ENCODE data around the gene DGKG.

Gene DGKG

DNA sequence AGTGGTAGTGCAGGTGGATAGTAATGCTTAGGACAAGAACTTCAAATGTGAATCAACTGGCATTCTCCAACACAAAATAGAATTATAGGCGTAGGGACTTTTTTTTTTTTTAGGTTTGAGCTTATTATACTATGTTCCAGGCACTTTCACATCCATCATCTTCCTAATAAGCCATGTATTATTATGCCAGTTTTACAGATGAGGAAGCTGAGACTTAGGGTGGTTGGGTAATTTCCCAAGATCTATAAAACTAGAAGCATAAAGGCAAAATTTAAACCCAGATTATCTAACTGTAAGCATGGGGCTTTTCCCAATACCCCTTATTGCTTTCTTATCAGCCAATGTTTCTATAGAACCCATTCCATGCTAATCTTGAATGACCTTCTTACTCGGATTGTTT is 178.0 kb downstream of the DGKG start:
- TF ChIP-seq, protein P1, sequence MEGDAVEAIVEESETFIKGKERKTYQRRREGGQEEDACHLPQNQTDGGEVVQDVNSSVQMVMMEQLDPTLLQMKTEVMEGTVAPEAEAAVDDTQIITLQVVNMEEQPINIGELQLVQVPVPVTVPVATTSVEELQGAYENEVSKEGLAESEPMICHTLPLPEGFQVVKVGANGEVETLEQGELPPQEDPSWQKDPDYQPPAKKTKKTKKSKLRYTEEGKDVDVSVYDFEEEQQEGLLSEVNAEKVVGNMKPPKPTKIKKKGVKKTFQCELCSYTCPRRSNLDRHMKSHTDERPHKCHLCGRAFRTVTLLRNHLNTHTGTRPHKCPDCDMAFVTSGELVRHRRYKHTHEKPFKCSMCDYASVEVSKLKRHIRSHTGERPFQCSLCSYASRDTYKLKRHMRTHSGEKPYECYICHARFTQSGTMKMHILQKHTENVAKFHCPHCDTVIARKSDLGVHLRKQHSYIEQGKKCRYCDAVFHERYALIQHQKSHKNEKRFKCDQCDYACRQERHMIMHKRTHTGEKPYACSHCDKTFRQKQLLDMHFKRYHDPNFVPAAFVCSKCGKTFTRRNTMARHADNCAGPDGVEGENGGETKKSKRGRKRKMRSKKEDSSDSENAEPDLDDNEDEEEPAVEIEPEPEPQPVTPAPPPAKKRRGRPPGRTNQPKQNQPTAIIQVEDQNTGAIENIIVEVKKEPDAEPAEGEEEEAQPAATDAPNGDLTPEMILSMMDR (IDR thresholded peaks at IDR 0.05) = no peak
- no peak for DNase-seq
- no peaks in the 10 kb centered on the region for H3K4me1 ChIP-seq
- no peaks in the 10 kb centered on the region for H3K27me3 ChIP-seq
- no peak overlapping the region for H3K27ac ChIP-seq
- no peaks in the 10 kb centered on the region for H3K9me3 ChIP-seq
- H3K4me3 ChIP-seq = no peak overlapping the region
- peaks cover 6 to 20% (median 6%) of the 10 kb centered on the region in 3 donors for H3K36me3 ChIP-seq
- intact Hi-C loops (cut with DNase I; ENCODE audit: low total_unique reads) = no loop called here

DNA sequence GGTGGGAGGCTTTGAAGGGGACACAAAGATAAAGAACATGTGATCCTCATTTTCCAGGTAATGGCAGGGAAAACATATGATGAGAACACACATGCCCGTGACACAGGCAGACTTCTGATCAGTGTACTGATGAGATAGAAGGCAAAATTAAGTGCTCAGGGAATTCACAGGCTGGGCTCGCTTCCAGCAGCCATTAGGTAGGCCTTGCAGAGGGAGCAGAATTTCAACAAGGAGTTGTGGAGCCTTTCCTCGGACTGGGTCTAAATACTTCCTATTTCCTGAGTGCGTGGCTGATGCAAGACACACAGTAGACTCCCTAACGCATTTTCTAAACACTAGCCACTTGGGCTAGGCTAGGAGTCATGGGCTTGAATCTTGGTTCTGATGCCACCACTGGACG is 179.2 kb downstream of the DGKG start:
- no peaks in the 10 kb centered on the region for H3K27me3 ChIP-seq
- H3K9me3 ChIP-seq = no peaks in the 10 kb centered on the region
- no peaks in the 10 kb centered on the region for H3K4me1 ChIP-seq
- H3K36me3 ChIP-seq = peaks cover 2 to 16% (median 11%) of the 10 kb centered on the region in 3 donors
- TF ChIP-seq, protein P1 (IDR thresholded peaks at IDR 0.05) = no peak
- intact Hi-C loops (cut with DNase I; ENCODE audit: low total_unique reads) = no loop called here
- DNase-seq = no peak
- H3K4me3 ChIP-seq = no peak overlapping the region
- no peak overlapping the region for H3K27ac ChIP-seq

DNA sequence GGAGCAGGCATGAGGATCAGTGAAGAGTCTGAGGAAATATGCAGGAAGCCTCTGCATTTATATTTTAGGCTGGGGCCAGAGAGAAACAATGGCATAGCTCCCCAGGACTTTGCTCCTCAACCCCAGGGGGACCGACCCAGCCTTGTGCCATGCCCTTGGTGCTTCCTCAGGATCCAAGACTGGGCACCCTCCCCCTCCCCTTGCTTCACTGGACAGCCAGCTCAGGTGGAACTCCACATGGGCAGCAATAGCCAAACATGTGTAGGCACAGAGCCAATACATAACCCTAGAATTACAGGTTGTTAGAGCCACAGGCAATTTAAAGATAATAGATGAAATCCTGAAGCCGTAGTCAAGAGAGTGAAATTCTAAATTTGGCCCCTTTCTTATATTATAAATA is 180.1 kb downstream of the DGKG start:
- DNase-seq = no peak
- H3K27ac ChIP-seq = no peak overlapping the region

DNA sequence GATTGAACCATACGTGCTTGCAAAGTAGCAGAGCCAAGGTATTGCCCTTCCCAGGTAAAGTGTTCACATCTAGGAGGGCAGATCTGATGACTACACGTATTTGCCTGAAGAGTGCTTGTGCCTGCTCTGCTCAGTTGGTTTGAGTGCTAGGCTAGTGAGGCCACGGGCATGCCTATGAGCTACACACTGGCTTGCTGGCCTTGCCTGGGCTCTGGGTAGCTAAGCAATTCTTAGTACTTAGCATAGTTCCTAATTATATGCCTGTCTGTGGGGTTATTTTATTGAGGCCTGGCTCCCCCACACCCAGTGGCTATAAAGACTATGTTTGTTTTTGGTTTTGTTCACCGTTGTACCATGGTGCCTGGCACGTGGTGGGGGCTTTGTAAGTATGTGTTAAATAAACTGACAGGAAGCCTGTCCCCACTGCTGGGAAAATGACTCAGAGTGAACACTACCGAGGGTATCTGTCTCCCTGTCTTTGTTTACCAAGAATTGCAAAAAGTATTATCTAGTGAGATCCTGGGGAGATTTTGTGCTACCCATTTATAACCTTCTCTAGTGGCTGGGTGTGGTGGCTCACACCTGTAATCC is 181.0 kb downstream of the DGKG start:
- intact Hi-C loops (cut with DNase I; ENCODE audit: low total_unique reads) = no loop called here
- Histone ChIP-seq H3K27me3 (no peaks in the 10 kb centered on the region), H3K9me3 (no peaks in the 10 kb centered on the region), H3K4me3 (no peak overlapping the region), H3K4me1 (no peaks in the 10 kb centered on the region), H3K27ac (no peak overlapping the region), H3K36me3 (peaks cover 0 to 19% (median 0%) of the 10 kb centered on the region in 3 donors)
- no peak for DNase-seq
- TF ChIP-seq, protein P1 (IDR thresholded peaks at IDR 0.05) = no peak

More for the DNA sequence above, 180.1 kb downstream of the DGKG start:
- H3K27me3 ChIP-seq = no peaks in the 10 kb centered on the region
- H3K4me1 ChIP-seq = no peaks in the 10 kb centered on the region
- intact Hi-C loops (cut with DNase I; ENCODE audit: low total_unique reads) = no loop called here
- H3K36me3 ChIP-seq = peaks cover 0 to 19% (median 8%) of the 10 kb centered on the region in 3 donors
- no peaks in the 10 kb centered on the region for H3K9me3 ChIP-seq
- no peak overlapping the region for H3K4me3 ChIP-seq
- TF ChIP-seq, protein P1 (IDR thresholded peaks at IDR 0.05) = no peak

DNA sequence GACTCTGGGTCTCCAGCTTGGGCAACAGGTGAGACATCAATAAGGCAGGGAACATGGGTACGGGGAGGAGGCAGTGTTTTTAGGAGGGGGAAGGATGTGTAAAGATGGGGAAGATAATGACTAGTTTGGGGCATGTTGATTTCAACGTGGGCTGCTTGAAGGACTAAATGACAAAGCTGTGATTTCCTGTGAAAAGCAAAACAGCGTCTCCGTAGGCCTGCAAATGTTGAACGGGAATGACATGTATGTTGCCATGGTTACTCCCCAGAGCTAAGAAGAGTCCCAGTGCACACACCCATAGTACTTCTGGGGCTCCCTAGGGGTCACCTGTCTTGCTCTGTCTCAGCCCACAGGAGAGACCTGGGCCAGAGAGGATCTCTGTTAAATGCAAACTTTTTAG is 181.9 kb downstream of the DGKG start:
- Histone ChIP-seq H3K9me3 (no peaks in the 10 kb centered on the region), H3K4me3 (no peak overlapping the region), H3K27me3 (no peaks in the 10 kb centered on the region), H3K36me3 (peaks cover 0 to 19% (median 4%) of the 10 kb centered on the region in 3 donors), H3K4me1 (no peaks in the 10 kb centered on the region), H3K27ac (no peak overlapping the region)
- DNase-seq = no peak
- intact Hi-C loops (cut with DNase I; ENCODE audit: low total_unique reads) = no loop called here
- TF ChIP-seq, protein P1 (IDR thresholded peaks at IDR 0.05) = no peak

DNA sequence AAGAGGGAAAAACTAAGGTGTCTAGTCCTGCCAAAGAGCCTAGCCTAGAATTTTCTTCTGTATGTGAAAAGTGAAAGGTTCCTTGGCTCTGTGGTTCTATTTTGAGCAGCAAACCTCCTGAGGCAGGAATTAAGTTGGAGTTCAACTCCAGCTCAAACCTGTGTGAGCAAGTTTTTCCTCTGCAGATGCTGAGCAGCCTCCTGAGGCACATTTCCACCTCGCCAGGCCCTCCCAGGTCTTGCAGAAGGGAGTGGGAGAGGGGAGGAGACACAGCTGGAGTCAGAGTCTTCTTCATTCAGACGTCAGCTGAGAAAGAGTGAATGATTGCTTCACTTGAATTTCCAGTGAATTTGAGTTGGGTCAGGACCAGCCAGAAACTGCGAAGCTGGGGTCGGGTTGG is 183.6 kb downstream of the DGKG start:
- Histone ChIP-seq H3K27ac (no peak overlapping the region), H3K27me3 (no peaks in the 10 kb centered on the region), H3K4me3 (no peak overlapping the region), H3K9me3 (no peaks in the 10 kb centered on the region), H3K4me1 (no peaks in the 10 kb centered on the region), H3K36me3 (peaks cover 2 to 13% (median 7%) of the 10 kb centered on the region in 3 donors)
- intact Hi-C loops (cut with DNase I; ENCODE audit: low total_unique reads) = no loop called here
- no peak for DNase-seq
- TF ChIP-seq, protein P1 (IDR thresholded peaks at IDR 0.05) = no peak

Measured in tibial artery (tissue), 4 donors.